SW 1271 (cell line): ENCODE data around the gene TECPR1.
A peak's percentile ranks its signal among the peaks of the same experiment; 100 is the strongest.

Experiments
- DNase-seq, 2 experiments: peaks; one replicate each; lab custom pipeline; 2025; lab: John Stamatoyannopoulos, UW

TECPR1 gene

DNA sequence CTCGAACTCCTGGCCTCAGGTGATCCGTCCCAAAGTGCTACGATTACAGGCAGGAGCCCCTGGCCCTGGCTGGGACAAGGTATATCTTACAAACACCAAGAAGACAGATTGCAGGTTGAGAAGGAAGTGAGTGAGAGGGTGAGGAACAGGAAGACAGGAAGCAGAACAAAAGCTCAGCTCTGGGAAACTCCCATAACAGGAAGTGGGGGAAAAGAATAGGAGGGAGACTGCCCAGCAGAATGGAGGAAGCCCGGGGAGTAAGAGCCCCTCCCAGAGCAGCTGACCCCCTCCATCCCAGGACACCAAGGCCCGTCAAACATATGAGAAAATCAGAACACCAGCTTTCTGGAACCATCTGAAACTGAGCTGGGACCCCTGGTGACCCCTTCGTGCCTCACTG is 2.9 kb downstream of the TECPR1 start:
- no peak for DNase-seq

DNA sequence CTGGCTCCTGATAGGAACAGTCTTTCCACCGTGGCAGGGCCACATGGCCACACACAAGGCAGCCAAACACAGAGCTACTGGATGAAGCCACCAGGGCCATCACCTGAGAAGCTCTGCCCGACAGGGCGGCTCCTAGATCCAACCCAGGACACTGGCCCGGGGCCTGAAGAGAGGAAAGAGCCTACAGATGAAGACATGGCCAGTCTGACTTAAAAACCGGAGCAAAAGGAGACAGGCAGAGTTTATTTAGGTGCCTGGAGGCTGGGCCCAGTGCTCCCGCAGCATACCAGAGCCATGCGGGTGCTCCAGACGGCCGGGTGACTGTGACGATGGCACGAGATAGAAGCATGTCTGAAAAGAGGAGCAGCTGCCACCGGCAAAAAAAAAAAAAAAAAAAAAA is 3.9 kb downstream of the TECPR1 start:
- no peak for DNase-seq

DNA sequence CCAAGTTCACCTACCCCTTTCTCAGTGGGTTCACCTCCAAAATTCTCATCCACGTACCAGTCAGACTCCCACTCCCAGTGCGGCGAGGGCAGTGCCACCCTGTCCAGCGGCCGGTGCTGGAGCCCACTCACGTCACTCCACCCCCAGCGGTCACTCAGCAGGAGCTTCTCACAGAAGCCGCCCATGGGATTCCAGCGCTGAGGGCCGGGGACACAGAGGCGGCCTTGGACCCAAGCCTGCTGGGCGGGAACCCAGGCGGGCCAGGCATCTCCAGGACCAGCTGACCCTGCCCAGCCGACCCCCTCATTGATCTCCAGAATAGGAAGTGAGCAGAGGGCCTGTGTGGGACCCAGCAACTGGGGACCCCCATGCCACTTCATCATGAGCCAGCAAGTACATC is 7.2 kb downstream of the TECPR1 start:
- no peak for DNase-seq

DNA sequence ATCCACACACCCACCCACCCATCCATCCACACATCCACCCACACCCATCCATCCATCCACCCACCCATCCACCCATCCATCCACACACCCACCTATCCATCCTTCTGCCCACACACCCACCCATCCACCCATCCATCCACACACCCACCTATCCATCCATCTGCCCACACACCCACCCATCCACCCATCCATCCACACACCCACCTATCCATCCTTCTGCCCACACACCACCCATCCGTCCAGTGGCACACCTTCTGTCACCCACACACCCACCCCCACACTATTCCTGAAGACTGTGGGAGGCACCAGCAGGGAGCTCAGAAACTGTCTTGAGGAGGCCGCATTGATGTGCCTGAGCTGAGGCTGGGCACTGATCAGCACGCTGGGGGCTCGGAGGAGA is 9.1 kb downstream of the TECPR1 start:
- DNase-seq: no peak

DNA sequence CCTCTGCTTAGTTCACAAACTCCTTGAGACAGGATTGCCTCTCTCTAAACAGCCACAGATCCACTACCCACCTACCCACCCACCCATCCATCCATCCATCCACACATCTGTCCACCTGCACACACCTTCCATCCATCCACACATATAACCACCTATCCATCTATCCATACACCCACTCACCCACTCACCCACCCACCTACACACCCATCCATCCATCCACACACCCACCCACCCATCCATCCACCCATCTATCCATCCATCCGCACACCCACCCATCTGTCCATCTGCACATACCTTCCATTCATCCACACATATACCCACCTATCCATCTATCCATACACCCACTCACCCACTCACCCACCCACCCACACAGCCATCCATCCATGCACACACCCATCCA is 9.7 kb downstream of the TECPR1 start:
- DNase-seq: no peak

DNA sequence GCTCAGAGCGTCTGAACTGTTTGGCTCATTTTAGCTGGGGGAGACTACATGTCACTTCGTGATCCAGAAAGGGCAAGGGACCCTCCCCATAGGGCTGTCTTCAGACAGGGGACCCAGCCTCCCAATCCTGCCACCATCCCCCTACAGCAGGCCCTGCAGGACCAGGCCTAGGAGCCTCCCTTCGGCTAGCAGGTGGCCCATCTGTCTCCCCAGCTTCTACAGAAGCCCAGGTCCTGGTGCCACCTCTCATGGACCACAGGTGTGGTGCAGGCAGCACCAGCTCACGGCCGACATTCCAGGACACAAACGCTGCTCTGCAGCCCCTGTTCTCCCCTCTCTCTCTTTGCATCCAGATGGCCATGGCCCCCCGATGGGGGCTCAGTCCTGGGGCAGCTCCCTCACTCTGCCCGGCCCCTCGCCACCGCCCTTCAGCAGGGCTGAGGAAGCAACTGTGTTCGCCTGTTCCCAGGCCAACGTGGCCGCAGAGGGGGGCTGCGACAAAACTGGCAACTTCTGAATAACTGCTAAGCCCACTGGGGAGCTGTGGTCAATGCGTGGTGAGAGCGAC is 10.3 kb downstream of the TECPR1 start:
- DNase-seq: no peak

DNA sequence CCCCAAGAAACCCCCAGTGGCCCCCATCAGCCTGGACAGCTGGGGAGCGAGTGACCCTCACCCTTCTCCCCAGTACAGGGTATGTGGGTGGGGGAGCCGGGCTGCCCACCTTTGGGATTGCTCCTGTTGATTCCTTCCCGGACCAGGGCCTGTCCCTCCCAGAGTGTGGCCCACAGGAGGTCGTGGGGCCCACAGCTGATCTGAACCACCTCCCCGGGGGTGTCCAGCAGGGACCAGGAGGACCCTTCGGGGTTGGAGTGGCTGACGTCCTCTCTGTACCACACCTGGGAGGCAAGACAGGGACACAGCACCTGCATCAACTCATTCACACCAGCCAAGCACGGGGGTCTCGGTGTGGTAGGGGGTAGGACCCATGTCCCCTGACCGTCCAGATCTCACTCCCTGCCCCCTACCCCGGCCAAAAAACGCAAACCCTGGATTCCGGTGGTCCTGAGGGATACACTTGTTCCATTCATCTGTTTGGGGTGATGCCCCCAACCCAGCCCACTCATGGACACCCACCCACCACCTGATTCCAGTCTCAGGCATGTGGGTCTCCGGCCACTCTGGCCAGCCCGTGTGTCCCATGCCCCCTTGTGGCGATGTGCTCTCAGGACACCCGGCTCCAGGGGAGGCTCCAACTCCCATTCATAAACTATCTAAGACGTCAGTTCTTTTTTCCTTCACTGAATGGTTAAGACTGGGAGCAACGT is 10.9 kb downstream of the TECPR1 start:
- peak in 1 of 2 experiments; percentile 20 for DNase-seq

DNA sequence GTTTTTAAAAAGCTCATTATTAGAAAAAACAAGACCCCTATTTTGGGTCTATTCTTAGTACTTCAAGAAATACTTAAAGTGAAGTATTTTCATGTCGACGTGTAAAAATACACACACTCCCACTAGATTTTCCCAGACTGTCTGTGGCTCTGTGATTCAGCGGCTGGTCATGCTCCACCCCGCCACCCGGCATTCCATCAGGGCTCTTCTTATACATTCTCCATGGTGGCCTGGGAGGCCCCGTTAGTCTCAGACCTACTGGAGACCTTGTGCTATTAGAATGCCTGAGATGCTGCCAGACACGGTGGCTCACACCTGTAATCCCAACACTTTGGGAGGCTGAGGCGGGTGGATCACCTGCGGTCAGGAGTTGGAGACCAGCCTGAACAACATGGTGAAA is 13.1 kb downstream of the TECPR1 start:
- no peak for DNase-seq

DNA sequence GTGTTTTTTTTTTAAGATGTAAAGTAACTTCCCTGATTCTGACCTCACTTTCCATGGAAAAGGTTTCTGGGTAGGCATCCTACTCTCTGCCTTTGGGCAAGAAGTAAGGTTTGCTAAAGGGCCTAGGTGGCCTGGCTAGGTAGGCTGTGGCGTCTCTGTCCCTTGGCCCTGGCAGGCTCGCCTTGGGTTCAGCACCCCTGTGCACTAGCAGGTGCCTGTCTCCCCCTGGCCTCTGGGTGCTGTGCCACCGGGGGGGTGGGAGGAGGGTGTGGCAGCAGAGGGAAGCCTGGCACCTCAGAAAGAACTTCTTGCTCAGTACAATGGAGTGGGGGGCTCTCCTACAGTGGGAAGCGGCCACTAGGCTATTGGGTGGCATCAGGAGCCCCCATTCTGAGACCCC is 14.0 kb downstream of the TECPR1 start:
- no peak for DNase-seq

DNA sequence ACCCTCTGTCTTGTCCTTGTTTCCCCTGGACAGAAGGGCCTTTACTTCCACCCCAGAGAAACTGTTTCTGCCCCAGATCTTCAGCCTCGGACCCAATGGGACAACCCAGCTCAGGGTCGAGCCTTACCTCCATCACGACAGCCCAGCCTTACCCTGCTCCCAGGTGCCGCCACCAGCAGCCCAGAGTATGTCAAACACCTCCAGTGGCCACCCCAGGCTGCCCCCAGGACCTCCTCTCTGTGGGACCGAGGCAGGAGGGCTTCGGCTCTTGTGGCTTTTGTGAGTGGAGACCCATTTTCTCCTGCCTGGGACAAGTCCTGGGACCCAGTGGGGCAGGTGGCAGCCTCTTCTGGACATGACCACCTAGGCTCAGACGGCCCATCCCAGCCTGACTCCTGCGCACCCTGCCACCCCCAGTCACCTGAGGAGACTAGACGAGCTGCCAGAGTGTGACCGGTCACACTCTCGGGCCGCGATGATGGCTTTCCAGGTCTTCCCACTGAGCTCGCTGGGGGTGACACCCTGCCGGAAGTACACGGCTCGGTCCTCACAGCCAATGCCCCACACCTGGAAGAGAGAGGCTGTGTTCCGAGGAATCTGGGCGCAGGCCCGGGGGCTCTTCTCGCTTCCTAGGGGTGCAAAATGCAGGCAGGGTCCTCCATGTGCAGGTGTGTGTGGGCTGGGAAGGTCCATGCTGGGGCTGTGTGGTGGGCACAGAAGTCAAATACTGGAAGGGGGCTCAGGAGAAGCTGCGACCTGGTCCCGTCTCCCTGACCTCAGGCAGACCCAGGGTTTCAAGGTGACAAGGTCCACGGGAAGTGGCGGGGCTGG is 15.5 kb downstream of the TECPR1 start:
- no peak for DNase-seq

DNA sequence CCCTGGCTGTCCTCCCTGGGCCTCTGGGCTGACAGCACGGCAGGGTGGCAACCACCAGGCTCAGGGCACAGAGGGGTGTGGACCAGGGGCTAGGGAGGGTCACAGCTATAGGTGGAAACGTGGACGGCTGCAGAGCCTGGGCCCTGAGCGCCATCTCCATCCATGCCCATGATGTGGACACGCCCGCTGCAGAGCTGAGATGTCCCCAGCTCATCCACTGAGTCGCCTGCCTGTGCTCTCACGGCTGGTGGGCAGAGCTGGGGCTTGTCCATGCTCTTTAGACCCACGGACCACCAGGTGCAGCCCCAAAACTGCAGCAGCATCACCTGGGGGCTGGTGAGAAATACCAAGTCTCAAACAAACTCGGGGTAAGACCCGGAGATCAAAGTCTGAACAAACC is 16.1 kb downstream of the TECPR1 start:
- no peak for DNase-seq

DNA sequence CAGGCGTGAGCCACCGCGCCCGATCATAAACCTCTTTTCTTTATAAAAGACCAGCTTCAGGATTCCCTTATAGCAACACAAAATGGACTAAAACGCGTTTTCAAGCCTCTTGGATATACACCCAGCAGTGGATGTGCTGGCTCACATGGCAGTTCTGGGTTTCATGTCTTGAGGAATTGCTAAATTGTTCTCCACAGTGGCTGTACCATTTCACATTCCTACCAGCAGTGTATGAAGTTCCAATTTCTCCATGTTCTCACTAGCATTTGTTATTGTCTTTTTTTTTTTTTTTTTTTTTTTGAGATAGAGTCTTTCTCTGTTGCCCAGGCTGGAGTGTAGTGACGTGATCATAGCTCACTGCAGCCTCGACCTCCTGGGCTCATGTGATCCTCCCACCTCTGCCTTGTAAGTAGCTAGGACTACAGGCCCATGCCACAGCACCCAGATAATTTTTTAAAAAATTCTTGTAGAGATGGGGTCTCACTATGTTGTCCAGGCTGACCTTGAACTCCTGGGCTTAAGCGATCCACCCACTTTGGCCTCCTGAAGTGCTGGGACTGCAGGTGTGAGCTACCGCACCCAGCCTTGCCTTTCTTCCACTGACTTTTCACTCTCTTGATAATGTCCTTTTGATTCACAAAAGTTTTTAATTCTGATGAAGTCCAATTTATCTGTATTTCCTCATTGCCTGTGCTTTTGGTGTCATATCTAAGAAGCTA is 17.4 kb downstream of the TECPR1 start:
- DNase-seq: peak in 1 of 2 experiments; percentile 11

DNA sequence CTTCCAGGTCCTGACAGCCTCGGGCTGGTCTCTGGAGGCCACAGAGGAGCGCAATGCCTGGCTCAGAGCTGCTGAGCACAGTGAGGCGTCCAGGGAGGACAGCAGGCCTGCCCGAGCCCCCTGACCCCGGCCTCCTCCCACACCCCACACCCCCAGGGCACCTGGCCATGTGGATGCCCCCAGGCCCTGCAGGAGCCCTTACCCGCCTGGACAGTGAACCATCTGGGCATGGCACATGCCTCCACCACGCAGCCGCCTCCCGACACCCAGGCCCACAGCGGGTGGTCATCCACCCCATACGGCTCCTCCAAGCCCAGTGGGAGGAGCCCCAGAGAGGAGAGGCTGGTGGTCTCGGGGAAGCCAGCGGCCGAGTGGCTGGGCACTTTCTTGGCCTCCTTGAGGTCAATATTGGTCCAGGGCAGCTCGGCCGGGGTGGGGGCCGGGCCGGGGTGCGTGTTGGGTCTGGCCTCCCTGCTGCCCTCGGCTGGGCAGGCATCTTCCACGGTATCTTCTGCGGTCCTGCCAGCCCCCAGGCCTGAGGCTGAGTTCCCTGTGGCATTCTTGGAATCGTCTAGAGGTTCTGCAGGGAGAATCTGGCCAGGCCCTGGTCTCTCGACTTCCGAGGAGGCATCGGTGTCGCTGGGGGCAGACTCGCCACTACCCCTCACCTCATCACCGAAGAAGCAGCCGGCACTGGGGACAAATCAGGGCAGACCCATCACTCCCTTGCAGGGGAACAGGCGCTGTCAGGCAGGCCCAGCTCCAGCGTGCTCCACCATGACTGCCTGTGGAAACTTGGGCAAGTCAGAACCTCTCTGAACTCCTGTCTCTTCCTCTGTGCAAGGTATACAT is 18.6 kb downstream of the TECPR1 start:
- no peak for DNase-seq

DNA sequence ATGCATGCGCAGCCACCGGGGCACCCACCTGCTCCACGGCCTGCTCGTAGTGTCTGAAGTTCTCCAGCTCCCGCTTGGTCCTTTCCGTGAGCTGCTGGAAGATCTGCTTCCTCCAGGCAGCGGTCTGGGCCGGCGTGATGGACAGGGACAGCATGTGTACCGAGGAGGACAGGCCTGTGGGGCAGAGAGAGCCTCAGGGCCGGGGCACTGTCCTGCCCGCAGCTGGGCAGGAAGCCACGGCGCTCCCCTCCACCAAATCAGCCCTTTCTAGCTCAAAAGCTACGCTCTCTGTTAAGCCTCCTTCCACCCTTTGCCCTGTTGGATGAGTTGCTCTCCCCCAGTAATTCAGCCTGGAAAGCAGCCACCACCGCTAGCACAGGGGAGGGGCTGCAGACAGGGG is 19.2 kb downstream of the TECPR1 start:
- DNase-seq: no peak

DNA sequence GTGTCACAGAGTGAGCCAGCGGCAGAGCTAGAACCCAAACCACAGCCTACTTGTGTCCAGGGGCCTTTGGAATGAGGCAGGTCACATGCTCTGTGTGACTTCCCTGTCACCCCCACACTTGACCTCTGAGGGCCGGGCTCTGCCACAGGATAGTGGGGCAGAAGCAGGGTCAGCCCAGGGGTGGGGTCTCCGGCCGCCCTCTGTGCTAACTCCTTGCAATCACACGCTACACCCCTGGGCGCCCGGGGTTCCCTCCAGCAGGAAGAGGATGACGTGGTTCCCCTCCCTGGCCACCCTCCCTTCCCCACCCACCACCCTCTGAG is 19.8 kb downstream of the TECPR1 start:
- no peak for DNase-seq

DNA sequence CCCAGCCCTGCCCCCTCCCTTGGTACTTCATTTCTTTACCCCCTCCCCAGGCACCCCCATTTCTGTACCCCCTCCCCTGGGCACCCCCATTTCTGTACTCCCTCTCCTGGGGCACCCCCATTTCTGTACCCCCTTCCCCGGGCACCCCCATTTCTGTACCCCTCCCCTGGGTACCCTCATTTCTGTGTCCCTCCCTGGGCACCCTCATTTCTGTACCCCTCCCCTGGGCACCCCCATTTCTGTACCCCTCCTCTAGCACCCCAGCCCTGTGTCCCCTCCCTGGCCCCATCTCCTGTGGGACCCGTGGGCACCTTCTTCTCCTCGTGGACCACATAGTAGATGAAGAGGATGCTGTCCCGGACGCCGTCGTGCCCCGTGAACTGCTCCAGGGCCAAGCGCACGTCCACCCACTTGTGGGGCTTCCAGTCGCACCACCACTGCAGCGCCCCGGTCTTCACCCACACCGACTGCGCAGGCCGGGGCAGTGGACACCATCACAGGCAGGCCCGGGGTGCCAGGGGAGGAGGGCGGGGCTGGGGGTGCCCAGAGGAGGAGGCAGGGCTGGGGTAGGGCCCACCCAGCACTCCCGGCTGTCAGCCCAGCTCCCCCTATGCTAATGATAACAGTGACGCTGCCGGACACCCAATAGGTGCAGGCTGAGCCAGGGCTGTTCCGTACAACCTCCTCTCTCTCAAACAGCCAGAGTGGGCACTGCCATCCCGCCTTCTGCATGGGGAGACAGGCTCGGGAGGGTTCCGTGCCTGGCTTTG is 20.4 kb downstream of the TECPR1 start:
- DNase-seq: no peak

DNA sequence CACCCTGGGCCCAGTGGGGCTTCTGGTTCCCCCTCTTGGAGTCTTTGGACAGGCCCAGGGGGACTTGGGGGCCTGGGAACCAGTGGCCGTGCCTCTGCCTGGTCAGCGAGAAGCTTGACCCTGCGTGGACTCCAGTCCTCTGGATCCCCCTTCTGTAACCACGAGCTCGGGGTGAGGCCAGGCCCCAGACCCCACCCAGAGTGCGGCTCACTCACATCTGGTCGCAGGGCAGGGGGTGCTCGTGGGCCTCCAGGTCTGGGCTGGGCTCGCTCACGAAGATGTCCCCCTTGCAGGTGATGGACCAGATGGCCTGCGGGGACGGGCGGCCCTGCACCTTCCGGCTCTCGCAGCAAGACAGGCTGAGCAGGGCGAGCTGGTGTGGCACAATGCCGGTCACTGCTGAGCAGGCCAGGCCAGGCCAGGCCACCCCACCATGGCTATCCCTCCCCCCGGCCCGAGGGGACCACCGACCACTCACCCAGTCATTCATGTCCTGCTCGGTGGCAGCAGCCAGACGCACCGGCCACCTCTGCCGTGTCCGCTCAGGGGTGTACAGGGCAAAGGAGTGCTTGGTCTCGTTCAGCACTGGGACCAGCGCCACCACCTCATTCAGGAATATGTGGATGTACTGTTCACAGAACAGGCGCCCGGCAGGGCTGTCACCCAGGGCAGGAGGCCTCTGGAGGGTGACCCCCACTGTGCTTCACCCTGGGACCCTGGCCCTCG is 21.1 kb downstream of the TECPR1 start:
- DNase-seq: no peak

DNA sequence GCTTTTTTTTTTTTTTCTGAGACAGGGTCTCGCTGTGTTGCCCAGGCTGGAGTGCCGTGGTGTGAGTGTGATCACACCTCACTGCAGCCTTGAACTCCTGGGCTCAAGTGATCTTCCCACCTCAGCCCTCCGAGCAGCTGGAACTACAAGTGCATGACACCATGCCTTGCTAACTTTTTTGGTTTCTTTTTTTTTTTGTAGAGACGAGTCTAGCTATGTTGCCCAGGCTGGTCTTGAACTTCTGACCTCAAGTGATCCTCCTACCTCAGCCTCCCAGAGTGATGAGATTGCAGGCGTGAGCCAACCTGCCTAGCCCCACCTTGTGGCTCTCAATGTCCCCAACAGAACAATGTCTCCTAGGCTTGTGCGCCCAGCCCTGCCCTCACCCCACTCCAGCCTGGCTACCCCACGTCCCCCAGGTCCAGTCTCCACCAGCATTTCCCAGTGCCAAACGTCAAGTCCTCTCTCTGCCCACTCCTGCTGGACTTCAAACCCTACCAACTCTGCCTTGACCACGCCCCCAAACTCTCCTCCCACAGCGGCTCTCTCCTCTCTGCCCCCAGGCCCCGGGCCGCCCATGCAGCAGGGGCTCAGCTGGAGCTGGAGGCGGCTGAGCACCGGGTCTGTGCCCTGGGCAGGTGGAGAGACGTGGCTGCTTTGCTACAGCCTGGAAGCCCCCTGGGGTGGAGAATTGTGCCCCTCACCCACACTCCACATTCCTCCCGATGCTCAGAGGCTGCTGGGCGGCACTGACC is 21.9 kb downstream of the TECPR1 start:
- DNase-seq: no peak

DNA sequence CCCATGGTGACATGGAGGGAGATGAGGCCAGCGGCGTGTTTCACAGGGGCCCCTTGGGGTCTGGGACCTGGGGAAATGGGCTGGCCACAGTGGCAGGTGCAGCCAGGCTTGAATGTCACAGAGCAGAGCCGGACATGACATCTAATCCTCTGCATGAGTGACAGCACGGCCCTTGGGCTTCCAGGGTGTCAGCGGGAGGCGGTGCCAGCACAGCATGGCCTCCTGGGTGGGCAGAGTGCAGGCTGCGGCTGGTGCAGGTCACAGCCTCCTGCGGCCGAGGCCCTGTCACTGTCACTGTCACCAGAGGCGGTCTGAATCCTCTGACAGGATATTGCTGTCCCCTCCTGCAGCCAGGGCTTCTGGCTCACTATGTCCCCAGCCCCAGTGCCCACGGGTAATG is 22.6 kb downstream of the TECPR1 start:
- DNase-seq: no peak

DNA sequence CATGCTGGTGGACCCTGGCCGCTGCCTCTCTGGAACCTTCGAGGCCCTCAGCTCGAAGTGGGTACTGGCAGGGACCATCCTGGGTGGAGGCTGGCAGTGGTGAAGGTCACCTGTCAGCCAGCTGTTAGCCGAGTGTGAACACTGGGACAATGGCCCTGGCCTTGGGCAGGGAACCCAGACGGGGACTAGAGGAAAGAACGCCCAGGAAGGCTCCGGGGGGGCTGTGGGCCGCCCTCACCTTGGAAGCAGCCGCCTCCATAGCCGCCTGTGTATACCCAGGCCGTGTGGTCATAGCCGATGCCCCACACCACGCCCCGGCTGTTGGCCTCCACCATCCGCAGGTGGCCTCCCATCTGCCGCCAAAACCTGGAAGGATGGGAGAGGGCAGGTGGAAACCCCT is 23.2 kb downstream of the TECPR1 start:
- DNase-seq: no peak
